H1 (cell line): Measurements from ENCODE around the gene TBCEL. TPM values are rescaled to one million over a fixed set of nuclear protein-coding genes. Genes with fewer than 3 reads are reported as not detected.

Experiments
- CTCF ChIA-PET: fragments of 300-600 bp; sonication (Branson Sonifier 250); formaldehyde crosslinking; loops from one replicate; lab custom pipeline; 2021; ENCODE audit not compliant: partially characterized antibody; lab: Charles Lee
- POLR2A ChIA-PET: fragments of 300-600 bp; sonication (Branson Sonifier 250); formaldehyde crosslinking; loops from one replicate; lab custom pipeline; 2021; ENCODE audit warnings: inconsistent platforms; ENCODE audit not compliant: partially characterized antibody; lab: Charles Lee
- DNase-seq, 2 experiments: peaks; one replicate each; pipeline versions ENCODE4 v3.0.0 to v3.0.0-alpha.2; 2010 to 2022; ENCODE audit warnings: low spot score in 2 of 2, low read depth in 1 of 2, mixed read lengths in 1 of 2
- FAIRE-seq: peaks from 2 replicates; lab custom pipeline; 2011; peaks lifted over from hg19 to GRCh38; lab: Jason Lieb, UNC
- H2AFZ ChIP-seq: 2 replicates; pipeline ENCODE4 v1.8.1; 2012; ENCODE audit warnings: low read length, inconsistent platforms
- H2AK5ac ChIP-seq: 2 replicates; pipeline ENCODE4 v1.6.1; 2013; ENCODE audit warnings: low read depth, low read length
- H2BK120ac ChIP-seq: replicated peaks from 2 replicates; pipeline ENCODE3; 2013; ENCODE audit warnings: low read depth, low read length, inconsistent platforms
- H2BK12ac ChIP-seq: 2 replicates; pipeline ENCODE4 v1.6.1; 2013; ENCODE audit warnings: low read depth, low read length
- H2BK15ac ChIP-seq: 2 replicates; pipeline ENCODE4 v1.6.1; 2013; ENCODE audit warnings: low read length
- H2BK20ac ChIP-seq: 2 replicates; pipeline ENCODE4 v1.6.1; 2013; ENCODE audit warnings: low read length
- H2BK5ac ChIP-seq: 2 replicates; pipeline ENCODE4 v1.6.1; 2013; ENCODE audit warnings: low read depth, low read length
- H3K14ac ChIP-seq: 2 replicates; pipeline ENCODE4 v1.6.1; 2013; ENCODE audit warnings: inconsistent platforms; ENCODE audit not compliant: insufficient read length
- H3K18ac ChIP-seq: 2 replicates; pipeline ENCODE4 v1.6.1; 2013; ENCODE audit warnings: low read length; ENCODE audit errors: extremely low read depth
- H3K23ac ChIP-seq: 2 replicates; pipeline ENCODE4 v1.6.1; 2013; ENCODE audit warnings: inconsistent platforms; ENCODE audit not compliant: insufficient read length
- H3K23me2 ChIP-seq: 2 replicates; pipeline ENCODE4 v1.6.1; 2013; ENCODE audit warnings: low read depth, low read length
- H3K27ac ChIP-seq: 2 replicates; pipeline ENCODE4 v1.6.1; 2011; ENCODE audit warnings: low read depth, low read length, inconsistent platforms
- H3K27me3 ChIP-seq, 4 experiments: replicated peaks in 1 of 4; 1 replicate in 1 of 4; 2 replicates in 3 of 4; pipeline versions ENCODE4 v1.6.1 to v1.8.1; 2011 to 2013; ENCODE audit warnings: low read length in 3 of 4, mild to moderate bottlenecking in 3 of 4, inconsistent platforms in 2 of 4, mixed read lengths in 2 of 4, moderate library complexity in 1 of 4; ENCODE audit not compliant: control insufficient read depth in 3 of 4, insufficient read depth in 3 of 4; ENCODE audit errors: extremely low read depth in 1 of 4
- H3K36me3 ChIP-seq, 4 experiments: 2 replicates each; pipeline versions ENCODE4 v1.6.1 to v1.8.1; 2011 to 2013; ENCODE audit warnings: mild to moderate bottlenecking in 4 of 4, low read length in 3 of 4, moderate library complexity in 2 of 4, control low read depth in 1 of 4, inconsistent platforms in 1 of 4; ENCODE audit not compliant: insufficient read depth in 4 of 4, control insufficient read depth in 2 of 4
- H3K4ac ChIP-seq: replicated peaks from 2 replicates; pipeline ENCODE3; 2013; ENCODE audit warnings: low read length, low read depth, mixed read lengths, inconsistent platforms; ENCODE audit not compliant: insufficient read length
- H3K4me1 ChIP-seq, 4 experiments: replicated peaks in 1 of 4; 1 replicate in 1 of 4; 2 replicates in 3 of 4; pipeline versions ENCODE4 v1.6.1 to v1.8.1; 2011 to 2013; ENCODE audit warnings: low read length in 3 of 4, inconsistent platforms in 2 of 4, mixed read lengths in 1 of 4; ENCODE audit not compliant: insufficient read depth in 4 of 4, control insufficient read depth in 3 of 4
- H3K4me2 ChIP-seq, 2 experiments: 2 replicates each; pipeline versions ENCODE4 v1.6.1 to v1.8.1; 2011 to 2013; ENCODE audit warnings: low read depth in 2 of 2, low read length in 2 of 2, control low read depth in 1 of 2, inconsistent platforms in 1 of 2, mild to moderate bottlenecking in 1 of 2; ENCODE audit not compliant: insufficient read depth in 1 of 2
- H3K4me3 ChIP-seq, 4 experiments: fragments of 200-600, 300-600 bp in 1 of 4; sonication (generic), shearing (Covaris generic), sonication (Bioruptor Twin) in 1 of 4; 2 replicates each; pipeline versions ENCODE4 v1.5.1 to v1.8.1; 2011 to 2016; ENCODE audit warnings: low read length in 4 of 4, low read depth in 3 of 4, control low read depth in 2 of 4, inconsistent platforms in 2 of 4, mild to moderate bottlenecking in 2 of 4, mixed read lengths in 1 of 4, moderate library complexity in 1 of 4; ENCODE audit not compliant: insufficient read depth in 2 of 4; ENCODE audit errors: extremely low read depth in 1 of 4
- H3K56ac ChIP-seq: replicated peaks from 2 replicates; pipeline ENCODE3; 2013; ENCODE audit warnings: low read depth, mild to moderate bottlenecking, mixed read lengths, low read length, inconsistent platforms; ENCODE audit not compliant: insufficient read length
- H3K79me1 ChIP-seq: 2 replicates; pipeline ENCODE4 v1.6.1; 2013; ENCODE audit warnings: low read depth, low read length, control low read depth
- H3K79me2 ChIP-seq, 2 experiments: 2 replicates each; pipeline versions ENCODE4 v1.6.1 to v1.8.1; 2012 to 2013; ENCODE audit warnings: low read length in 2 of 2, mild to moderate bottlenecking in 2 of 2, inconsistent platforms in 1 of 2; ENCODE audit not compliant: insufficient read depth in 2 of 2, control insufficient read depth in 1 of 2
- H3K9ac ChIP-seq, 4 experiments: replicated peaks in 1 of 4; 1 replicate in 1 of 4; 2 replicates in 3 of 4; pipeline versions ENCODE4 v1.6.1 to v1.8.1; 2011 to 2013; ENCODE audit warnings: low read depth in 3 of 4, low read length in 3 of 4, control low read depth in 2 of 4, mild to moderate bottlenecking in 2 of 4, moderate library complexity in 2 of 4, inconsistent platforms in 1 of 4; ENCODE audit errors: extremely low read depth in 1 of 4
- H3K9me3 ChIP-seq, 2 experiments: 2 replicates each; pipeline versions ENCODE4 v1.6.1 to v1.8.1; 2012 to 2013; ENCODE audit warnings: mild to moderate bottlenecking in 2 of 2, moderate library complexity in 2 of 2, control low read depth in 1 of 2, inconsistent platforms in 1 of 2, low read depth in 1 of 2, low read length in 1 of 2, mixed read lengths in 1 of 2; ENCODE audit not compliant: insufficient read depth in 2 of 2
- H4K20me1 ChIP-seq, 2 experiments: replicated peaks in 1 of 2; 2 replicates each; pipeline versions ENCODE3 to v1.8.1; 2011 to 2013; ENCODE audit warnings: inconsistent platforms in 2 of 2, low read length in 2 of 2, mild to moderate bottlenecking in 1 of 2; ENCODE audit not compliant: insufficient read depth in 2 of 2, control insufficient read depth in 1 of 2
- H4K5ac ChIP-seq: 2 replicates; pipeline ENCODE4 v1.6.1; 2013; ENCODE audit warnings: low read length, low read depth, mixed read lengths, inconsistent platforms; ENCODE audit not compliant: insufficient read length
- H4K8ac ChIP-seq: 2 replicates; pipeline ENCODE4 v1.8.0; 2013; ENCODE audit warnings: mild to moderate bottlenecking, moderate library complexity, low read length, inconsistent platforms; ENCODE audit not compliant: insufficient read depth; ENCODE audit errors: extremely low read depth
- H4K91ac ChIP-seq: replicated peaks from 2 replicates; pipeline ENCODE3; 2013; ENCODE audit warnings: low read length, mixed read lengths, inconsistent platforms; ENCODE audit not compliant: insufficient read length
- CBX8 ChIP-seq: fragments of 300-800, 300-1000 bp; sonication (generic); IDR thresholded peaks from 2 replicates; pipeline ENCODE4 v1.7.1; 2016; ENCODE audit warnings: low read depth, low read length, borderline replicate concordance
- CHD2 ChIP-seq: IDR thresholded peaks from 2 replicates; pipeline ENCODE4 v1.6.1; 2012; ENCODE audit warnings: low read length, improper control_type of control experiment
- CTBP2 ChIP-seq: IDR thresholded peaks from 2 replicates; pipeline ENCODE4 v1.7.0; 2011; ENCODE audit warnings: borderline replicate concordance, mild to moderate bottlenecking, moderate library complexity, mixed read lengths, low read length; ENCODE audit not compliant: insufficient read depth, insufficient read length
- EGR1 ChIP-seq: IDR thresholded peaks from 2 replicates; pipeline ENCODE4 v1.6.1; 2011; ENCODE audit warnings: low read depth, low read length, borderline replicate concordance
- GTF2F1 ChIP-seq: IDR thresholded peaks from 2 replicates; pipeline ENCODE4 v1.6.1; 2012; ENCODE audit warnings: low read depth, low read length, improper control_type of control experiment, borderline replicate concordance
- HDAC6 ChIP-seq: IDR thresholded peaks from one replicate; pipeline ENCODE4 v1.7.1; 2012; ENCODE audit warnings: low read depth, mild to moderate bottlenecking, inconsistent platforms, low read length, moderate library complexity
- JUND ChIP-seq: IDR thresholded peaks from 2 replicates; pipeline ENCODE4 v1.6.1; 2011; ENCODE audit warnings: mild to moderate bottlenecking, improper control_type of control experiment, low read length
- MAFK ChIP-seq: IDR thresholded peaks from 2 replicates; pipeline ENCODE4 v1.6.1; 2012; ENCODE audit warnings: low read depth, mild to moderate bottlenecking, improper control_type of control experiment, low read length
- NRF1 ChIP-seq: IDR thresholded peaks from 2 replicates; pipeline ENCODE4 v1.6.1; 2011; ENCODE audit warnings: mild to moderate bottlenecking, low read depth, low read length, improper control_type of control experiment
- RNF2 ChIP-seq: fragments of 200-900, 300-1000 bp; sonication (generic); IDR thresholded peaks from 2 replicates; pipeline ENCODE4 v1.7.1; 2016; ENCODE audit warnings: borderline replicate concordance, low read depth, mild to moderate bottlenecking, antibody characterized with exemption, low read length; ENCODE audit not compliant: poor library complexity, severe bottlenecking; ENCODE audit errors: missing control alignments
- SP4 ChIP-seq: IDR thresholded peaks from 2 replicates; pipeline ENCODE4 v1.6.1; 2012; ENCODE audit warnings: low read length, inconsistent platforms
- WGBS, 2 experiments: shearing (Covaris generic) in 1 of 2; methylation state at CpG; one replicate each; pipeline versions ENCODE4 v1.1.6 to v1.1.7; 2013 to 2015; ENCODE audit warnings: low lambda C conversion rate in 2 of 2, mixed read lengths in 2 of 2, inconsistent platforms in 1 of 2, low coverage in 1 of 2, missing lambda C conversion rate in 1 of 2; ENCODE audit not compliant: insufficient replicate concordance in 2 of 2, insufficient coverage in 1 of 2, insufficient read length in 1 of 2; ENCODE audit errors: extremely low coverage in 1 of 2, missing lambda C conversion rate in 1 of 2; 5-methylcytosine and 5-hydroxymethylcytosine counted together
- polyA plus RNA-seq, 7 experiments: library from polyadenylated mRNA; depleted of rRNA in 3 of 7; stranded (reverse) in 5 of 7; unstranded in 2 of 7; fragments of >200 nt in 5 of 7; fragments of 200-250 nt in 2 of 7; gene quantifications; 1 replicate in 5 of 7; 2 replicates in 1 of 7; 4 replicates in 1 of 7; pipeline versions ENCODE4 v1.2.1 to v1.2.3, GENCODE V29; 2011 to 2013; ENCODE audit warnings: missing spikeins in 2 of 7, mixed read lengths in 2 of 7
- total RNA-seq: library from RNA; stranded (reverse); fragmentation: NEBNext Ultra II Directional; extraction: Animal tissue kit (Norgen Biotek cat#: 25700); gene quantifications from 2 replicates; pipeline ENCODE4 v1.2.1, GENCODE V29; 2021

TBCEL gene
- total and polyA plus RNA-seq, 2 of the 8 experiments (the other 6 are each of a cell fraction or from before 2014, with no cell fraction given), result 3.9 to 16.0 TPM

DNA sequence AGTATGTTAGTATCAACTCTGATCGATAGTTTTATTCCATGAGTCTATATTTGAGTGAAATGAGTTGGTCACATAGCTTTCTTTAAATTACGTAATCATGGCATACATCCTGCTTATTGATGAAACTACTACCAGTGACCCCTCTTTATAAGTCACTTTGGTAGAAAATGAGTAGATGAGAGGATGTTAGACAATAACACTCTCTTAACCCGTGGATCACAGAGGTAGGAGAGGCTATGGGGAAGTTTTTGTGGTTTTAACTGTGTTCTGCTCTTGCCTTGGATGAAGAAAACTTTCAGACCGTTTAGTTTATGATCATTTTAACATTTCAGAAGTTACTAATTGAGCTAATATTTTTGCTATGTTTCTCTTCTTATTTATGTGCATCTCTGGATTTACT is 34.0 kb downstream of the TBCEL start:
- H2BK15ac ChIP-seq, result no peak overlapping the region
- no peak overlapping the region for H3K56ac ChIP-seq
- no peaks in the 10 kb centered on the region for H3K9me3 ChIP-seq
- POLR2A ChIA-PET, result no interaction called here
- no peak overlapping the region for H2AK5ac ChIP-seq
- H3K79me2 ChIP-seq, result no peaks in the 10 kb centered on the region
- no peaks in the 10 kb centered on the region; the same call in 1 of the 2 replicates for H3K23me2 ChIP-seq
- H2BK12ac ChIP-seq, result no peak overlapping the region
- H3K4me1 ChIP-seq, result no peaks in the 10 kb centered on the region
- H2AFZ ChIP-seq, result no peak overlapping the region
- no peaks in the 10 kb centered on the region for H3K27me3 ChIP-seq
- DNase-seq (no peak), FAIRE-seq (no peak)
- H2BK120ac ChIP-seq, result no peak overlapping the region
- H3K14ac ChIP-seq, result no peak overlapping the region
- no peak overlapping the region for H2BK5ac ChIP-seq
- no peak overlapping the region for H3K23ac ChIP-seq
- H3K79me1 ChIP-seq, result no peaks in the 10 kb centered on the region
- WGBS, 2 experiments, result 69% methylated on average over 4 of the region's 4 CpGs; no CpG with 5 or more reads in 1 of the 2 experiments
- H3K18ac ChIP-seq, result no peak overlapping the region
- H4K91ac ChIP-seq, result no peak overlapping the region
- no peak overlapping the region for H3K27ac ChIP-seq
- no peaks in the 10 kb centered on the region for H4K20me1 ChIP-seq
- no peak overlapping the region for H4K5ac ChIP-seq
- CTCF ChIA-PET, result interaction anchor here (0.6 to 1.9 kb wide), 2 partner anchors 10 to 1455 kb away, joined by 3 to 6 read pairs; no protein-coding TSS in a partner anchor
- H3K4me3 ChIP-seq, result no peak overlapping the region
- H3K36me3 ChIP-seq, result peaks cover 3 to 33% (median 23%) of the 10 kb centered on the region in 4 experiments; a peak in 7 of 8 replicates
- no peak overlapping the region for H3K9ac ChIP-seq
- H3K4me2 ChIP-seq, result no peak overlapping the region
- no peak overlapping the region for H4K8ac ChIP-seq
- H3K4ac ChIP-seq, result no peak overlapping the region
- no peak overlapping the region for H2BK20ac ChIP-seq
- TF ChIP-seq CBX8 (no peak), SP4 (no peak), JUND (no peak), CHD2 (no peak), GTF2F1 (no peak), EGR1 (no peak), NRF1 (no peak), MAFK (no peak), HDAC6 (no peak), CTBP2 (no peak), RNF2 (no peak)
